HG03565 (cell line): ENCODE measurements around the gene RAMP3.
"Not testable (repeated sequence)": the region's sequence is repeated elsewhere in the genome, so short reads cannot be mapped to it uniquely, and the experiment has no call there.

ENCODE experiments used
- ATAC-seq: cut with Tn5 transposase; IDR thresholded peaks from one replicate; pipeline ENCODE4 v1.9.1; 2021; ENCODE audit warnings: mild to moderate bottlenecking, moderate library complexity; ENCODE audit not compliant: unreplicated experiment

Gene RAMP3

GRCh38 chr7:45155941-45156340, 1.6 kb upstream of the RAMP3 start:
- no peak for ATAC-seq

GRCh38 chr7:45156516-45157272, 897 bp upstream of the RAMP3 start:
- no peak for ATAC-seq

- ATAC-seq = no peak
These were observed 322 bp upstream of the RAMP3 start for GRCh38 chr7:45157286-45157652.

- no peak for ATAC-seq
These were observed 880 bp downstream of the RAMP3 start for GRCh38 chr7:45158471-45158870.

GRCh38 chr7:45159296-45159695, 1.7 kb downstream of the RAMP3 start:
- no peak for ATAC-seq

GRCh38 chr7:45160417-45160881, 2.9 kb downstream of the RAMP3 start:
- no peak for ATAC-seq

- no peak for ATAC-seq
These were observed 3.5 kb downstream of the RAMP3 start for GRCh38 chr7:45161138-45161537.

- ATAC-seq = no peak
These were observed 4.3 kb downstream of the RAMP3 start for GRCh38 chr7:45161842-45162241.

GRCh38 chr7:45162311-45162845, 4.8 kb downstream of the RAMP3 start:
- ATAC-seq = no peak

- ATAC-seq = no peak
These were observed 5.5 kb downstream of the RAMP3 start for GRCh38 chr7:45162943-45163691.

GRCh38 chr7:45163692-45164052, 6.1 kb downstream of the RAMP3 start:
- no peak for ATAC-seq

GRCh38 chr7:45164271-45164670, 6.7 kb downstream of the RAMP3 start:
- not testable (repeated sequence) for ATAC-seq

GRCh38 chr7:45165857-45166256, 8.3 kb downstream of the RAMP3 start:
- ATAC-seq = no peak

GRCh38 chr7:45171946-45172345, 14.4 kb downstream of the RAMP3 start:
- no peak for ATAC-seq

GRCh38 chr7:45173596-45174327, 16.2 kb downstream of the RAMP3 start:
- ATAC-seq = no peak

GRCh38 chr7:45174328-45174610, 16.7 kb downstream of the RAMP3 start:
- ATAC-seq = no peak

- ATAC-seq = no peak
These were observed 17.6 kb downstream of the RAMP3 start for GRCh38 chr7:45174966-45175765.

GRCh38 chr7:45176091-45176490, 18.5 kb downstream of the RAMP3 start:
- no peak for ATAC-seq

- no peak for ATAC-seq
These were observed 19.5 kb downstream of the RAMP3 start for GRCh38 chr7:45176886-45177731.

- ATAC-seq = no peak
These were observed 20.2 kb downstream of the RAMP3 start for GRCh38 chr7:45177801-45178200.
